ENCODE measurements around the gene POLR2A.
"Not testable (repeated sequence)": the region's sequence is repeated elsewhere in the genome, so short reads cannot be mapped to it uniquely, and the experiment has no call there.

The POLR2A gene

DNA sequence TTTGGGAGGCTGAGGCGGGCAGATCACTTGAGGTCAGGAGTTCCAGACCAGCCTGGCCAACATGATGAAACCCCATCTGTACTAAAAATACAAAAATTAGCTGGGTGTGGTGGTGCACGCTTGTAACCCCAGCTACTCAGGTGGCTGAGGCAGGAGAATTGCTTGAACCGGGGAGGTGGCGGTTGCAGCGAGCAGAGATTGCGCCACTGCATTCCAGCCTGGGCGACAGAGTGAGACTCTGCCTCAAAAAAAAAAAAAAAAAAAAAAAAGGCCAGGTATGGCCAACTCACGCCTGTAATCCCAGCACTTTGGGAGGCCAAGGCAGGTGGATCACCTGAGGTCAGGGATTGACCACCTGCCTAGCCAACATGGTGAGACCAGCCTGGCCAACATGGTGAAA is 9.4 kb upstream of the POLR2A start:
- WGBS, result 98% methylated on average over 8 of the region's 8 CpGs
- H3K9me3 ChIP-seq (ENCODE audit: control insufficient read depth, low read length), result not testable (repeated sequence)

DNA sequence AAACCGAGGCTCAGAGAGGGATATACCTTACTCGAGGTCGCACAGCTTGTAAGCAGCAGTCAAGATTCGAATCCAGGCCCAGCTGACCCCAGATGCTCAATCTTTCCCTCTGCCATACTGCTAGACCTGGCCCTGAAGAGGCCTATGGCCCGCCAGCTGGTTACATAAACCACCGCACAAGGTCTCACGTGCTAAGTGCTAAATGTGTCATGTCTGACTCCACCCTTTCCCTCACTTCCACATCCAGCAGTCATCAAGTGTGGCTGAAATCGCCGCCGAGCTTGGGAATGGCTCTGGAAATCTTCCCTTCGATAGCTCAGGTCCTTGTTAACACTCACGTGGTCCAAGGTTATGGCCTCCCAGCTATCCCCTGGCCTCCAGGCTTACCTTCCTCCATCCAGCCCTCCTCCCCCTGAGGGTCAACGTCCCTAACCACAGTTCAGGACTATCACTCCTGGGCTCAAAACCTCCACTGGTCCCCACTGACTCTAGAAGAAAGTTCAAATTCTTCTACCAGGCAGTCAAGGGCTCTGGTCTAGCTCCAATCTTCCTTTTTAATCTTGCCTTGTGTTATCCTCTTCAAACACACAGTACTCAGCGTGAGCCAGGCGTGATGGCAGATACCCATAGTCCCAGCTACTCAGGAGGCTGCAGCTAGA is 8.3 kb upstream of the POLR2A start:
- H3K36me3 ChIP-seq (ENCODE audit: control insufficient read depth in 1 of 2, insufficient read depth in 2 of 2, low read depth in 1 of 2, low read length in 2 of 2), result peaks cover 0 to 5% of the 10 kb centered on the region in 2 experiments
- H2AFZ ChIP-seq (ENCODE audit: low read depth, low read length), result no peak overlapping the region
- H2BK15ac ChIP-seq (ENCODE audit: low read depth, poor library complexity, severe bottlenecking), result no peak overlapping the region

More for the DNA sequence above, 9.4 kb upstream of the POLR2A start:
- not testable (repeated sequence) for H2BK120ac ChIP-seq (ENCODE audit: low read depth, low read length); H3K4ac ChIP-seq (ENCODE audit: low read depth in 1 of 2, low read length in 2 of 2); H2AFZ ChIP-seq (ENCODE audit: low read depth, low read length); H3K18ac ChIP-seq (ENCODE audit: low read depth in 1 of 2, low read length in 2 of 2); H2BK5ac ChIP-seq (ENCODE audit: low read depth, low read length, poor library complexity, severe bottlenecking); H2AK5ac ChIP-seq (ENCODE audit: low read length, severe bottlenecking); H3K9ac ChIP-seq (ENCODE audit: low read length); H3K27me3 ChIP-seq (ENCODE audit: control insufficient read depth in 1 of 2, insufficient read depth in 1 of 2, low read length in 2 of 2); H4K8ac ChIP-seq (ENCODE audit: low read length); H3K23ac ChIP-seq (ENCODE audit: low read length in 2 of 2); H3K4me3 ChIP-seq (ENCODE audit: insufficient read depth in 1 of 2, low read depth in 1 of 2, low read length in 2 of 2); H4K91ac ChIP-seq (ENCODE audit: low read length); H3K27ac ChIP-seq (ENCODE audit: low read length, poor library complexity, severe bottlenecking); H3K36me3 ChIP-seq (ENCODE audit: control insufficient read depth in 1 of 2, insufficient read depth in 2 of 2, low read depth in 1 of 2, low read length in 2 of 2); DNase-seq; H3K79me1 ChIP-seq (replicated peaks; ENCODE audit: low read length, poor library complexity, severe bottlenecking); H3K14ac ChIP-seq (ENCODE audit: low read length in 2 of 2); H2BK12ac ChIP-seq (ENCODE audit: low read length in 2 of 2); H2BK15ac ChIP-seq (ENCODE audit: low read depth, poor library complexity, severe bottlenecking); H3K4me2 ChIP-seq (ENCODE audit: low read length, poor library complexity, severe bottlenecking)
- H3K4me1 ChIP-seq (ENCODE audit: control insufficient read depth, insufficient read depth, low read depth, low read length), result peaks cover 34% of the 10 kb centered on the region

DNA sequence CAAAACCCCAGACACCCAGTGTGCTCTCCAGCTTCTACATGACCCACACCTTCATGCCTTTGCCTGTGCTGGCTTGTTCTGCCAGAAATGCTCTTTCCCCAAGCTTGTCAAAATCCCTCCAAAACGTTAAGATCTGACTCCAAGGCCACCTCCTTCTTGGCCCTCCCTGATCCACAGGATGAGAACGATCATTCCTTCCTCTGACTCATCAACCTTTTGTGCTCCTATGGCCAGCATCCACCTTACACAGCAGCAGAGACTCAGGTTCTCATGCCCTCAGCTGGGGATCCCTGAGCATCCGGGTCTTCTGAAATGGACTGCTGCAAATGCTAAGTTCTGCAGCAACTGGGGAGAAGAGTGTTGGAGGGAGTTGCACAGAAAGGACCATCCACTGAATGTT is 7.7 kb upstream of the POLR2A start:
- Histone ChIP-seq H2BK15ac (ENCODE audit: low read depth, poor library complexity, severe bottlenecking) (no peak overlapping the region), H3K4me3 (ENCODE audit: insufficient read depth in 1 of 2, low read depth in 1 of 2, low read length in 2 of 2) (peak overlapping the region in 1 of 2 experiments; percentile 90), H4K8ac (ENCODE audit: low read length) (no peak overlapping the region), H2AFZ (ENCODE audit: low read depth, low read length) (no peak overlapping the region), H3K23ac (ENCODE audit: low read length in 2 of 2) (peak overlapping the region in 1 of 2 experiments; percentile 74), H3K18ac (ENCODE audit: low read depth in 1 of 2, low read length in 2 of 2) (peak overlapping the region in 1 of 2 experiments; percentile 28), H3K4ac (ENCODE audit: low read depth in 1 of 2, low read length in 2 of 2) (no peak overlapping the region), H3K36me3 (ENCODE audit: control insufficient read depth in 1 of 2, insufficient read depth in 2 of 2, low read depth in 1 of 2, low read length in 2 of 2) (peaks cover 0 to 5% of the 10 kb centered on the region in 2 experiments), H2AK5ac (ENCODE audit: low read length, severe bottlenecking) (peak overlapping the region; percentile 17), H2BK5ac (ENCODE audit: low read depth, low read length, poor library complexity, severe bottlenecking) (no peak overlapping the region), H3K4me2 (ENCODE audit: low read length, poor library complexity, severe bottlenecking) (no peak overlapping the region), H3K79me1 (replicated peaks; ENCODE audit: low read length, poor library complexity, severe bottlenecking) (peaks cover 3% of the 10 kb centered on the region), H3K4me1 (ENCODE audit: control insufficient read depth, insufficient read depth, low read depth, low read length) (peaks cover 37% of the 10 kb centered on the region), H4K91ac (ENCODE audit: low read length) (no peak overlapping the region), H3K14ac (ENCODE audit: low read length in 2 of 2) (no peak overlapping the region), H3K27ac (ENCODE audit: low read length, poor library complexity, severe bottlenecking) (no peak overlapping the region), H2BK12ac (ENCODE audit: low read length in 2 of 2) (peak overlapping the region; percentile 49 to 63), H3K27me3 (ENCODE audit: control insufficient read depth in 1 of 2, insufficient read depth in 1 of 2, low read length in 2 of 2) (no peaks in the 10 kb centered on the region), H2BK120ac (ENCODE audit: low read depth, low read length) (no peak overlapping the region), H3K9me3 (ENCODE audit: control insufficient read depth, low read length) (no peaks in the 10 kb centered on the region), H3K9ac (ENCODE audit: low read length) (peak overlapping the region; percentile 94)
- WGBS, result 34% methylated on average over 3 of the region's 3 CpGs
- peak; percentile 55 for DNase-seq

More for the DNA sequence above, 8.3 kb upstream of the POLR2A start:
- H3K4ac ChIP-seq (ENCODE audit: low read depth in 1 of 2, low read length in 2 of 2), result no peak overlapping the region
- H3K14ac ChIP-seq (ENCODE audit: low read length in 2 of 2), result peak overlapping the region in 1 of 2 experiments; percentile 68
- H3K9me3 ChIP-seq (ENCODE audit: control insufficient read depth, low read length), result no peaks in the 10 kb centered on the region
- H3K27me3 ChIP-seq (ENCODE audit: control insufficient read depth in 1 of 2, insufficient read depth in 1 of 2, low read length in 2 of 2), result no peaks in the 10 kb centered on the region
- H3K27ac ChIP-seq (ENCODE audit: low read length, poor library complexity, severe bottlenecking), result peak overlapping the region; percentile 28
- H2BK5ac ChIP-seq (ENCODE audit: low read depth, low read length, poor library complexity, severe bottlenecking), result no peak overlapping the region
- H3K9ac ChIP-seq (ENCODE audit: low read length), result peak overlapping the region; percentile 94
- peak overlapping the region in 1 of 2 experiments; percentile 90 for H3K4me3 ChIP-seq (ENCODE audit: insufficient read depth in 1 of 2, low read depth in 1 of 2, low read length in 2 of 2)
- H3K4me2 ChIP-seq (ENCODE audit: low read length, poor library complexity, severe bottlenecking), result no peak overlapping the region
- H4K91ac ChIP-seq (ENCODE audit: low read length), result no peak overlapping the region
- peak overlapping the region; percentile 17 for H2AK5ac ChIP-seq (ENCODE audit: low read length, severe bottlenecking)
- H2BK120ac ChIP-seq (ENCODE audit: low read depth, low read length), result no peak overlapping the region
- WGBS, result 91% methylated on average over 15 of the region's 15 CpGs
- H3K79me1 ChIP-seq (replicated peaks; ENCODE audit: low read length, poor library complexity, severe bottlenecking), result peaks cover 5% of the 10 kb centered on the region
- H3K23ac ChIP-seq (ENCODE audit: low read length in 2 of 2), result no peak overlapping the region
- no peak overlapping the region for H4K8ac ChIP-seq (ENCODE audit: low read length)
- H2BK12ac ChIP-seq (ENCODE audit: low read length in 2 of 2), result peak overlapping the region in 1 of 2 experiments; percentile 49
- peaks cover 37% of the 10 kb centered on the region for H3K4me1 ChIP-seq (ENCODE audit: control insufficient read depth, insufficient read depth, low read depth, low read length)
- DNase-seq, result peak; percentile 54
- peak overlapping the region in 1 of 2 experiments; percentile 23 for H3K18ac ChIP-seq (ENCODE audit: low read depth in 1 of 2, low read length in 2 of 2)

DNA sequence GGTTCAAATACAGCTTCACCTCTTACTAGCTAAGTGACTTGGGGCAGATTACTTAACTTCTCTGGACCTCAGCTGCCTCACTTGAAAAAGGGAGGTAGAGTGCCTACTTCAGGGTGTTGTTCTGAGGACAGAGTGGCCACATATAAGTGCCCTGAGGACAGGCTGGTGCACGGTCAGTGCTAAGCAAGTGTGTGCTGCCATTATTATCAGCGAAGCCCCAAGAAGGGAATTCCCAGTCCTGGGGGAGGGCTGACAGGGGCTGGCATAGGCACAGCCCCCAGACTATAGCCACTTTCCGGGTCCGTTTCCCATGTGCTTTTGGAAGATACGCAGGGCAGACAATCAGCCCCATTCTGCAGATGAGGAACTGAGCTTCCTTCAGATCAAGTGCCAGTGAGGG is 7.2 kb upstream of the POLR2A start:
- peak overlapping the region in 1 of 2 experiments; percentile 90 for H3K4me3 ChIP-seq (ENCODE audit: insufficient read depth in 1 of 2, low read depth in 1 of 2, low read length in 2 of 2)
- peak overlapping the region; percentile 86 for H3K27ac ChIP-seq (ENCODE audit: low read length, poor library complexity, severe bottlenecking)
- no peak overlapping the region for H2BK15ac ChIP-seq (ENCODE audit: low read depth, poor library complexity, severe bottlenecking)
- no peak overlapping the region for H2AK5ac ChIP-seq (ENCODE audit: low read length, severe bottlenecking)
- no peak overlapping the region for H3K23ac ChIP-seq (ENCODE audit: low read length in 2 of 2)
- 96% methylated on average over 5 of the region's 5 CpGs for WGBS
- peak overlapping the region; percentile 9 to 69 for H2BK12ac ChIP-seq (ENCODE audit: low read length in 2 of 2)
- H3K36me3 ChIP-seq (ENCODE audit: control insufficient read depth in 1 of 2, insufficient read depth in 2 of 2, low read depth in 1 of 2, low read length in 2 of 2), result peaks cover 0 to 5% of the 10 kb centered on the region in 2 experiments
- H3K27me3 ChIP-seq (ENCODE audit: control insufficient read depth in 1 of 2, insufficient read depth in 1 of 2, low read length in 2 of 2), result no peaks in the 10 kb centered on the region
- peak overlapping the region; percentile 91 for H3K4me2 ChIP-seq (ENCODE audit: low read length, poor library complexity, severe bottlenecking)
- H3K9me3 ChIP-seq (ENCODE audit: control insufficient read depth, low read length), result no peaks in the 10 kb centered on the region
- peaks cover 4% of the 10 kb centered on the region for H3K79me1 ChIP-seq (replicated peaks; ENCODE audit: low read length, poor library complexity, severe bottlenecking)
- no peak overlapping the region for H3K4ac ChIP-seq (ENCODE audit: low read depth in 1 of 2, low read length in 2 of 2)
- H3K9ac ChIP-seq (ENCODE audit: low read length), result peak overlapping the region; percentile 94
- H4K8ac ChIP-seq (ENCODE audit: low read length), result no peak overlapping the region
- H3K18ac ChIP-seq (ENCODE audit: low read depth in 1 of 2, low read length in 2 of 2), result peak overlapping the region; percentile 4 to 72
- no peak overlapping the region for H2BK120ac ChIP-seq (ENCODE audit: low read depth, low read length)
- H3K4me1 ChIP-seq (ENCODE audit: control insufficient read depth, insufficient read depth, low read depth, low read length), result peaks cover 37% of the 10 kb centered on the region
- no peak for DNase-seq
- no peak overlapping the region for H2BK5ac ChIP-seq (ENCODE audit: low read depth, low read length, poor library complexity, severe bottlenecking)
- H2AFZ ChIP-seq (ENCODE audit: low read depth, low read length), result no peak overlapping the region
- H3K14ac ChIP-seq (ENCODE audit: low read length in 2 of 2), result peak overlapping the region in 1 of 2 experiments; percentile 19
- H4K91ac ChIP-seq (ENCODE audit: low read length), result no peak overlapping the region

Data from mesenchymal stem cell (in vitro differentiated cells and primary cell).